Dermis microvascular lymphatic vessel endothelial cell (primary cell): ENCODE measurements around the gene PTPN5. TPM values are rescaled to one million over a fixed set of nuclear protein-coding genes. Genes with fewer than 3 reads are reported as not detected.
"Not testable (repeated sequence)": the region's sequence is repeated elsewhere in the genome, so short reads cannot be mapped to it uniquely, and the experiment has no call there.

Experiments used
- DNase-seq, 2 donors: peaks; one replicate each; pipeline versions ENCODE4 v3.0.0 to v3.0.0-alpha.2; 2010; ENCODE audit warnings: low read depth in 2 of 2
- total RNA-seq: library from RNA; depleted of rRNA; stranded (reverse); fragments of >200 nt; gene quantifications from 2 replicates; pipeline ENCODE4 v1.2.1, GENCODE V29; 2014

PTPN5 gene
- total RNA-seq, 1 donor from 2014 or later = not detected

DNA sequence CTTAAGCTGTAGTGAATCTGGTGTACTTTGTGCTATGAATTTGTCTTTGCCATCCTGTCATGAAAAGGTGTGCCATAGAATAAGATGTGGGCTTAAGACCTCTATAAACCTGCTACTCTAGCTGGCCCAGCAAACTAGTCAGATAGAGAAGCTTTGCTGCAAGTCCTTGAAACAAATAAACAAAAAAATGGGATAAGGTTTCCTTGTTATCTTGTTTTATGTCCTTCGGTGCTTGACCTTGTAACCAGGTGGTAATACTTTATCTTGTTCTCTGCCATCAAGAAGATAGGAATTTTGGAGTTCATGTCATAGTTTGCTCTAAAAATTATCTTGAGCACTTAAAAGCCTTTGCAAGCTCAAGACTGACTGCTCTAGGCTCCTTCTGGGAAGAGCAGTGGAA, 107.3 kb downstream of the PTPN5 start:
- DNase-seq = no peak

GRCh38 chr11:18682466-18682865, 109.1 kb downstream of the PTPN5 start:
- DNase-seq = no peak

- DNase-seq = not testable (repeated sequence)
These were observed 109.6 kb downstream of the PTPN5 start for GRCh38 chr11:18681949-18682348.

Other genes starting within 250 kb of the PTPN5 start
- 18.2 and 20.0 TPM in 2 replicates for gene UEVLD, start 203.1 kb downstream of the PTPN5 start, total RNA-seq
- gene MISFA, start 192.0 kb downstream of the PTPN5 start, total RNA-seq = 0.13 and 1.0 TPM in 2 replicates
- 8.3 and 9.7 TPM in 2 replicates for gene SPTY2D1, start 157.5 kb downstream of the PTPN5 start, total RNA-seq
- 1.9 and 6.8 TPM in 2 replicates for gene TMEM86A, start 93.0 kb downstream of the PTPN5 start, total RNA-seq
- gene IGSF22, start 65.6 kb downstream of the PTPN5 start, total RNA-seq = 0.13 and 0.26 TPM in 2 replicates
- not detected in 2 replicates for gene MRGPRX1, start 147.6 kb upstream of the PTPN5 start, total RNA-seq